ENCODE results near the gene SSH2. TPM values are rescaled to one million over a fixed set of nuclear protein-coding genes. Genes with fewer than 3 reads are reported as not detected.
"Not testable (repeated sequence)": the region's sequence is repeated elsewhere in the genome, so short reads cannot be mapped to it uniquely, and the experiment has no call there.

The SSH2 gene
- total RNA-seq, 2 experiments from 2014 or later: 74.5 to 77.0 TPM

DNA sequence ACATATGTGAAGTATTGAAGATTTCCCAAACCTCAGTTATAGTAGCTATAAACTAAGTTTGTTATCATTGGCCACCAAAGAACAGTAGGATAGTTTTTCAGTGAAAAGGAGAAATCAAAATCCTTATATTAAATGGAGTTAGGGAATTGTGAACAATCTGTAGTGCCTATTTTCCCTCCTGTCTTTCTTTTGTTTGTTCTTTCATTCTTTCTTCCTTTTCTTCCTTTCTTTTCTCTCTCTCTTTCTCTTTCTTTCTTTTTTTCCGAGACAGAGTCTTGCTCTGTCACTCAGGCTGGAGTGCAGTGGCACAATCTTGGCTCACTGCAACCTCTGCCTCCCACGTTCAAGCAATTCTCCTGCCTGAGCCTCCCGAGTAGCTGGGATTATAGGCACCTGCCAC, 48.8 kb downstream of the SSH2 start:
- Mint-ChIP-seq H3K9me3 (peaks cover 2% of the 10 kb centered on the region), H3K4me3 (no peak overlapping the region), H3K27me3 (no peaks in the 10 kb centered on the region), H3K36me3 (peaks cover 17% of the 10 kb centered on the region), H3K4me1 (peaks cover 11% of the 10 kb centered on the region), H3K27ac (no peak overlapping the region)
- DNase-seq: no peak
- no peak for ATAC-seq (ENCODE audit: low read depth)
- POLR2A ChIA-PET: no interaction called here

- ATAC-seq (ENCODE audit: low read depth): no peak
- POLR2A ChIA-PET: no interaction called here
- H3K9me3 Mint-ChIP-seq: peaks cover 2% of the 10 kb centered on the region
- peaks cover 11% of the 10 kb centered on the region for H3K4me1 Mint-ChIP-seq
- H3K4me3 Mint-ChIP-seq: no peak overlapping the region
- no peak for DNase-seq
- no peaks in the 10 kb centered on the region for H3K27me3 Mint-ChIP-seq
- H3K27ac Mint-ChIP-seq: no peak overlapping the region
- H3K36me3 Mint-ChIP-seq: peaks cover 17% of the 10 kb centered on the region
Observed at GRCh38 chr17:29880031-29880430, 50.0 kb downstream of the SSH2 start.

DNA sequence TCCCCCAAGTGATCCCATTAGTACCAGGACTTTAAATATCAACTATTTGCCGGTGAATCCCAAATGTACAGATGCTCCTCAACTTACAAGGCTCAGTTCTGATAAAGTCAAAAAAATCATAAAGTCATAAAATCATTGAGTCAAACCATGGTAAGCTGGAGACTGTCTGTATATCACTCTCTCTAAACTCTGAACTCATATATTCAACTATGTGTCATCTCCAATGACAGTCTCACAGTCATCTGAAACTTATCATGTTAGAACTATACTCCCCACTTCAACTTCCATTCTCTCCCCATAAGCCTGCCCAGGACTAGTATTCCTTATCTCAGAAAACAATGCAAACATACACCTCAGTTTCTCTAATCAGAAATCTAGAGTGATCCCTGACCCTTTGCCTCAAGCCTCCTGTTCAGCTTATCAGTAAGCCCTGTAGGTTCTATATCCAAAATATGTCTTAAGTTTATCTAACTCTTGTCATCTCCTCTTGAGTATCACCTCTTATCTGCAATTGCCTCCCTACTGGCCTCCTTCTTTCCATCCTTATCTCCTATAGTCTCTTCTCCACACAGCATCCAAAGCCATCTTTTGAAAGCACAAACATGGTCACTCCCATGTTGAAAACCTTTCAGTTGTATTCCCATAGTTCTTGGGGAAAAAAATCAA, 55.0 kb downstream of the SSH2 start:
- POLR2A ChIA-PET: no interaction called here
- peaks cover 2% of the 10 kb centered on the region for H3K9me3 Mint-ChIP-seq
- H3K36me3 Mint-ChIP-seq: peaks cover 19% of the 10 kb centered on the region
- DNase-seq (no peak), ATAC-seq (ENCODE audit: low read depth) (no peak)
- H3K4me1 Mint-ChIP-seq: peaks cover 2% of the 10 kb centered on the region
- H3K27me3 Mint-ChIP-seq: no peaks in the 10 kb centered on the region
- no peak overlapping the region for H3K4me3 Mint-ChIP-seq
- no peak overlapping the region for H3K27ac Mint-ChIP-seq

- DNase-seq; H3K9me3 Mint-ChIP-seq; H3K4me1 Mint-ChIP-seq; H3K27me3 Mint-ChIP-seq; ATAC-seq (ENCODE audit: low read depth); H3K27ac Mint-ChIP-seq; POLR2A ChIA-PET; H3K4me3 Mint-ChIP-seq: not testable (repeated sequence)
- H3K36me3 Mint-ChIP-seq: peaks cover 19% of the 10 kb centered on the region
Observed at GRCh38 chr17:29874358-29874757, 55.7 kb downstream of the SSH2 start.

- POLR2A ChIA-PET: no interaction called here
- no peak overlapping the region for H3K27ac Mint-ChIP-seq
- H3K36me3 Mint-ChIP-seq: peaks cover 19% of the 10 kb centered on the region
- H3K9me3 Mint-ChIP-seq: peaks cover 2% of the 10 kb centered on the region
- peaks cover 2% of the 10 kb centered on the region for H3K4me1 Mint-ChIP-seq
- H3K4me3 Mint-ChIP-seq: no peak overlapping the region
- DNase-seq (no peak), ATAC-seq (ENCODE audit: low read depth) (no peak)
- no peaks in the 10 kb centered on the region for H3K27me3 Mint-ChIP-seq
Observed at GRCh38 chr17:29873476-29873875, 56.6 kb downstream of the SSH2 start.

- Mint-ChIP-seq H3K27me3 (no peaks in the 10 kb centered on the region), H3K27ac (no peak overlapping the region), H3K9me3 (no peaks in the 10 kb centered on the region), H3K36me3 (peaks cover 11% of the 10 kb centered on the region), H3K4me1 (peaks cover 5% of the 10 kb centered on the region), H3K4me3 (no peak overlapping the region)
- ATAC-seq (ENCODE audit: low read depth) (no peak), DNase-seq (no peak)
- POLR2A ChIA-PET: interaction anchor here (0.6 kb wide), 1 partner anchor 53 kb away, joined by 3 read pairs; no protein-coding TSS in a partner anchor
Observed at GRCh38 chr17:29870836-29871465, 59.1 kb downstream of the SSH2 start.

DNA sequence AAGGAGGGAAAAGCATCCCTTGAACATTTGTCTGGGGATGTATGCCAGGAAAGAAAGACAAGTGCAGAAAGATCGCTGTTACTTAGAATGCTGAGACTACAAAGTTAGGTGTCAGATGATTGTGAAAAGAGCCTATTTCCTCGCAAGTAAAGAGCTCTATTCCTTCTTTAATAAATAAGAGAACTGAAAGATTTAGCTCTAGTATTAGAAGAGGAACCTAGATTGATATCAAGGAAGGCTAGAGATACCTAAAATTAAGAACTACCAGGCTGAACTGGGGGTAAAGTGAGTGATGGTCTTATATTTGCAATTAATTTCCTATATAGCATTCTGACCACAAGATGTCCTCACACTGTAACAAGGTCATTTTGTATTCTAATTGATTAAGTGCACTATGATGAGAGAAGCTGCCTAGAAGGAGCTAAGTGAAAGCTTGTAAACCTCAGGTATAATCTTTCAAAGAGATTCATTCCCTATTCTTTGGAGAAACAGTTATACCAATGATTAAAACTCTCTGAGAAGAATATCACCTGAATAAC, 62.3 kb downstream of the SSH2 start:
- Mint-ChIP-seq H3K27me3 (no peaks in the 10 kb centered on the region), H3K4me1 (peaks cover 5% of the 10 kb centered on the region), H3K27ac (no peak overlapping the region), H3K4me3 (no peak overlapping the region), H3K36me3 (peaks cover under 1% of the 10 kb centered on the region), H3K9me3 (no peaks in the 10 kb centered on the region)
- no peak for ATAC-seq (ENCODE audit: low read depth)
- POLR2A ChIA-PET: interaction anchor here (0.6 to 1.2 kb wide), 3 partner anchors 46 to 64 kb away, joined by 3 to 10 read pairs (median 3); no protein-coding TSS in a partner anchor
- no peak for DNase-seq

DNA sequence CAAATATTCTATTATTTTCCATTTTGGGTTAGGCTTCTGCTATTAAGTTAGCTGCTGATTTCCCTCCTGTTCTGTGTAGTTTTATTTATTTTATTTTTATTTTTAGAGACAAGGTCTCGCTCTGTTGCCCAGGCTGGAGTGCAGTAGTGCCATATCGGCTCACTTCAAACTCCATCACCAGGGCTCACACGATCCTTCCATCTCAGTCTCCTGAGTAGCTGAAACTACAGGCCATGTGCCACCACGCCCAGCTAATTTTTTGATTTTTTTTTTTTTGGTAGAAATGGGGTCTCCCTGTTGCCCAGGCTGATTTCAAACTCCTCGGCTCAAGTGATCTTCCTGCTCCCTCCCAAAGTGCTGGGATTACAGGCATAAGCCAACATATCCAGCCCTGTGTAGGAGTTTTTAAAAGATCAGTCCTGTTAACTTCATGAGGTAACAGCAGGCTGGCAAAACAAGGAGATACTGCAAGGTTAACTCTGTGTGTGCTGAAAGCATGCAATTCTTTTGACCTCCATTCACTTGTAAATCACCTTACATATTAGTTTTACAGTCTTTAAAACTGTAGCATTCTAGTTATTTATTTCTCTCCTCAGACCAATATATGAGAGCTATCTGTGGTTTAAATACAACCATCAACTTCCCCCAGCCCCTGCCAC, 63.2 kb downstream of the SSH2 start:
- no peak for ATAC-seq (ENCODE audit: low read depth)
- no peaks in the 10 kb centered on the region for H3K27me3 Mint-ChIP-seq
- DNase-seq: no peak
- H3K27ac Mint-ChIP-seq: no peak overlapping the region
- H3K4me3 Mint-ChIP-seq: no peak overlapping the region
- H3K4me1 Mint-ChIP-seq: peaks cover 5% of the 10 kb centered on the region
- H3K9me3 Mint-ChIP-seq: no peaks in the 10 kb centered on the region
- peaks cover 6% of the 10 kb centered on the region for H3K36me3 Mint-ChIP-seq
- POLR2A ChIA-PET: interaction anchor here (1.2 kb wide), 1 partner anchor 65 kb away, joined by 10 read pairs; no protein-coding TSS in a partner anchor

GRCh38 chr17:29864615-29865014, 65.4 kb downstream of the SSH2 start:
- Mint-ChIP-seq H3K4me1 (peaks cover 5% of the 10 kb centered on the region), H3K9me3 (peaks cover 2% of the 10 kb centered on the region), H3K36me3 (peaks cover 10% of the 10 kb centered on the region), H3K27ac (no peak overlapping the region), H3K4me3 (no peak overlapping the region), H3K27me3 (no peaks in the 10 kb centered on the region)
- ATAC-seq (ENCODE audit: low read depth) (no peak), DNase-seq (no peak)
- POLR2A ChIA-PET: no interaction called here

DNA sequence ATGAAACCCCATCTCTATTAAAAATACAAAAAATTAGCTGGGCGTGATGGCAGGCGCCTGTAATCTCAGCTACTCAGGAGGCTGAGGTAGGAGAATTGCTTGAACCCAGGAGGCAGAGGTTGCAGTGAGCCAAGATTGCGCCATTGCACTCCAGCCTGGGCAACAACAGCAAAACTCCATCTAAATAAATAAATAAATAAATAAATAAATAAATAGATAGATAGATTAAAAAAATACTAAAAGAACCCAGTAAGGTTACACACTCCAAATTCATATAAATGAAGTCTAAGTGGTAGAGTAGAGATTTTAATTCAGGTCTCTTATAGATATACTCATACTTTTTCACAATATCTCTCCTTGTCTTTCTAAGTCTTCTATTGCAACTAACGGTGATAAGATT, 65.9 kb downstream of the SSH2 start:
- H3K4me3 Mint-ChIP-seq; H3K4me1 Mint-ChIP-seq; H3K27me3 Mint-ChIP-seq; POLR2A ChIA-PET; ATAC-seq (ENCODE audit: low read depth); DNase-seq; H3K27ac Mint-ChIP-seq; H3K9me3 Mint-ChIP-seq: not testable (repeated sequence)
- peaks cover 11% of the 10 kb centered on the region for H3K36me3 Mint-ChIP-seq

GRCh38 chr17:29862951-29863350, 67.1 kb downstream of the SSH2 start:
- H3K4me1 Mint-ChIP-seq: peaks cover 5% of the 10 kb centered on the region
- no peak overlapping the region for H3K27ac Mint-ChIP-seq
- H3K27me3 Mint-ChIP-seq: no peaks in the 10 kb centered on the region
- no peak for ATAC-seq (ENCODE audit: low read depth)
- POLR2A ChIA-PET: no interaction called here
- DNase-seq: no peak
- peaks cover 11% of the 10 kb centered on the region for H3K36me3 Mint-ChIP-seq
- peaks cover 5% of the 10 kb centered on the region for H3K9me3 Mint-ChIP-seq
- no peak overlapping the region for H3K4me3 Mint-ChIP-seq

DNA sequence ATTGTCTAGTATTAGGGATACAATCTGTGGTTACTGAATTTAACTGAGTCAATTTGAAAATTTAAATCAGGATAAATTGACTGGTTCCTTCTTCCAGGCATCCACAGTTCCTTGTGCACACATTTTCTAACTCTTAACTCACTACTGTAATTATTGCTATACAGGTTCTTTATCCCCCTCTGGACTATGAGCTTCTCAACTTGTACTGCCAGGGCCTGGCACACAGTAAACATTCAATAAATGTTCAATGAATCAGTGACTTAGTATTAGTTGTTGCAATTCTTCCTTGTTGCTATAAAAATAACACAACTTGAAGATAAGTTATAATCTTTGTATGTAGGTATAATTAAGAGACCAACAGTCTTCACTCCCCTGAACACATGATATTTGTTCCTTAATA, 67.9 kb downstream of the SSH2 start:
- Mint-ChIP-seq H3K4me1 (peaks cover 1% of the 10 kb centered on the region), H3K27me3 (no peaks in the 10 kb centered on the region), H3K9me3 (peaks cover 8% of the 10 kb centered on the region), H3K27ac (no peak overlapping the region), H3K4me3 (no peak overlapping the region), H3K36me3 (peaks cover 14% of the 10 kb centered on the region)
- ATAC-seq (ENCODE audit: low read depth): no peak
- DNase-seq: no peak
- POLR2A ChIA-PET: no interaction called here

DNA sequence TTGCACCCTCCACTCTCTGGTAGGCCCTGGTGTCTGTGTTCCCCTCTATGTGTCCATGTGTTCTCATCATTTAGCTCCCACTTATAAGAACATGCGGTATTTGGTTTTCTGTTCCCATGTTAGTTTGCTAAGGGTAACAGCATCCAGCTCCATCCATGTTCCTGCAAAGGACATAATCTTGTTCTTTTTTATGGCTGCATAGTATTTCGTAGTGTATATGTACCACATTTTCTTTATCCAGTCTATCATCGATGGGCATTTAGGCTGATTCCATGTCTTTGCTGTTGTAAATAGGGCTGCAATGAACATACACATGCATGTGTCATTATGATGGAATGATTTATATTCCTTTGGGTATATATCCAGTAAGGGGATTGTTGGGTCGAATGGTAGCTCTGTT, 70.6 kb downstream of the SSH2 start:
- H3K27me3 Mint-ChIP-seq; DNase-seq; ATAC-seq (ENCODE audit: low read depth); H3K27ac Mint-ChIP-seq; POLR2A ChIA-PET; H3K4me1 Mint-ChIP-seq; H3K4me3 Mint-ChIP-seq: not testable (repeated sequence)
- peaks cover 24% of the 10 kb centered on the region for H3K36me3 Mint-ChIP-seq
- H3K9me3 Mint-ChIP-seq: peaks cover 11% of the 10 kb centered on the region

- POLR2A ChIA-PET: no interaction called here
- no peak overlapping the region for H3K27ac Mint-ChIP-seq
- no peak overlapping the region for H3K4me3 Mint-ChIP-seq
Observed at GRCh38 chr17:29857823-29858222, 72.2 kb downstream of the SSH2 start.

More at GRCh38 chr17:29857823-29858222, 72.2 kb downstream of the SSH2 start:
- H3K27me3 Mint-ChIP-seq: no peaks in the 10 kb centered on the region
- peaks cover 24% of the 10 kb centered on the region for H3K36me3 Mint-ChIP-seq
- peaks cover 11% of the 10 kb centered on the region for H3K9me3 Mint-ChIP-seq
- peaks cover 4% of the 10 kb centered on the region for H3K4me1 Mint-ChIP-seq
- ATAC-seq (ENCODE audit: low read depth) (no peak), DNase-seq (no peak)

All from activated naive CD8-positive, alpha-beta T cell treated with anti-CD3 and anti-CD28 coated beads, Interleukin-2, amount 10 ng/mL, durations not matched to agents 7 days and 5 days (primary cell).